Right lung (tissue), 5 donors: ENCODE results near the gene SPRED2. TPM values are rescaled to one million over a fixed set of nuclear protein-coding genes. Genes with fewer than 3 reads are reported as not detected.

Source experiments
- DNase-seq, 2 donors: peaks; one replicate each; pipeline ENCODE4 v3.0.0-alpha.2; 2013
- polyA plus RNA-seq, 5 donors: library from polyadenylated mRNA; unstranded; fragments of 120-200 nt; gene quantifications; one replicate each; pipeline versions ENCODE4 v1.2.1 to v1.2.3, GENCODE V29; 2013; ENCODE audit warnings: inconsistent platforms in 1 of 5, low replicate concordance in 1 of 5; ENCODE audit not compliant: insufficient read length in 5 of 5, insufficient read depth in 1 of 5

The SPRED2 gene
- polyA plus RNA-seq, 5 donors = 27.3 to 39.5 (median 34.7) TPM

- DNase-seq = no peak
These were observed 119.1 kb downstream of the SPRED2 start for GRCh38 chr2:65313126-65313953.

- DNase-seq = no peak
These were observed 120.8 kb downstream of the SPRED2 start for GRCh38 chr2:65311596-65311995.

GRCh38 chr2:65311049-65311448 lies 121.3 kb downstream of the SPRED2 start:
- no peak for DNase-seq

GRCh38 chr2:65309699-65310098 lies 122.7 kb downstream of the SPRED2 start:
- peak in 1 of 2 donors; percentile 31 for DNase-seq

- DNase-seq = no peak
These were observed 126.5 kb downstream of the SPRED2 start for GRCh38 chr2:65305934-65306333.

GRCh38 chr2:65300761-65301711 lies 131.4 kb downstream of the SPRED2 start:
- no peak for DNase-seq

- no peak for DNase-seq
These were observed 132.2 kb downstream of the SPRED2 start for GRCh38 chr2:65300134-65300760.

GRCh38 chr2:65299246-65299645 lies 133.2 kb downstream of the SPRED2 start:
- no peak for DNase-seq

GRCh38 chr2:65298089-65298488 lies 134.3 kb downstream of the SPRED2 start:
- no peak for DNase-seq

GRCh38 chr2:65297544-65297943 lies 134.9 kb downstream of the SPRED2 start:
- no peak for DNase-seq

- no peak for DNase-seq
These were observed 135.4 kb downstream of the SPRED2 start for GRCh38 chr2:65296971-65297370.

GRCh38 chr2:65294701-65295100 lies 137.7 kb downstream of the SPRED2 start:
- no peak for DNase-seq

GRCh38 chr2:65294136-65294535 lies 138.3 kb downstream of the SPRED2 start:
- DNase-seq = no peak

GRCh38 chr2:65293376-65293775 lies 139.0 kb downstream of the SPRED2 start:
- DNase-seq = no peak

GRCh38 chr2:65292461-65293011 lies 139.9 kb downstream of the SPRED2 start:
- DNase-seq = no peak

- no peak for DNase-seq
These were observed 140.3 kb downstream of the SPRED2 start for GRCh38 chr2:65292106-65292400.

GRCh38 chr2:65291216-65292105 lies 140.9 kb downstream of the SPRED2 start:
- DNase-seq = no peak

- no peak for DNase-seq
These were observed 145.0 kb downstream of the SPRED2 start for GRCh38 chr2:65287364-65287763.

GRCh38 chr2:65282477-65283053 lies 149.8 kb downstream of the SPRED2 start:
- DNase-seq = no peak

GRCh38 chr2:65281627-65282351 lies 150.6 kb downstream of the SPRED2 start:
- peak; percentile 85 to 89 for DNase-seq
